ENCODE results near the gene EPB41L4A.

DNA sequence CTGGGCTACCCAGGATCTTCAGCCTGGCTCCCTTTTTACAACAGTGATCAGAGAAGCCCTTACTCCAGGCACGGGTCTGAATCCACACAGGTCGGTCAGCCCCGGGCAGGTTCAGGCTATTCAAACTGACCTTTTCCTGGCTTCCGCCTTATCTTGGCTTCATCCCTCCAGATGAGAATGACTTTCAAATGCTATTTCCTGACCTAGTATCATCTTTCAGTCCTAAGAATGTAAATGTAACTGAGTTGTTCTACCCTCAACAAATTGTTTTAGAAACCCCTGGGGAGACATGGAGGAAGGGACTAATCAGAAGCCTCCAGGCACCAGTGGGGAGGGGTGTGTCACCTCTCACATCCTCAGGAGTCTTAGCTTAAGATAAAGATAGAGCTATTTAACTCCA is 213.2 kb downstream of the EPB41L4A start:
- TF ChIP-seq EZH2phosphoT487 (IDR thresholded peaks at IDR 0.05; ENCODE audit: insufficient read depth, low read depth) (no peak), EZH2 (IDR thresholded peaks at IDR 0.05; ENCODE audit: insufficient read depth, poor library complexity, severe bottlenecking) (no peak)

Measured in GM23248 (cell line).